ENCODE results near the gene ADAMTS18. TPM values are rescaled to one million over a fixed set of nuclear protein-coding genes. Genes with fewer than 3 reads are reported as not detected.

ADAMTS18 gene
- total RNA-seq, 1 donor = 0.27 TPM

DNA sequence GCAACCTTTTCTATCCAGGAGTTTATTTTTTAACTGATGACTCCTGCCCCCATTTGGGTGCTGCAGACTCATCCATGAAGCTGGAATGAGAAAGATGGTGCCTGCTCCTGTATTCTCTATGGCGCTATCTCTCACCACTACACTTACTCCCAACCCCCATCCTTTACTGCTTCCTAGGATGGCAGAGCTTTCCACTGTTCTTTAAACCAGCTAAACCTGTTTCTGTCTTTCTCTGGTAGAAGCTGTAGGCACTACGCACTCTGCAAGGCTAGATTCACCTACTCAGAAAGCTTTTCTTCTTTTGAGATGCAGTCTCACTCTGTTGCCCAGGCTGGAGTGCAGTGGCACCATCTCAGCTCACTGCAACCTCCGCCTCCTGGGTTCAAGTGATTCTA lies 47.0 kb downstream of the ADAMTS18 start:
- H3K4me3 ChIP-seq (ENCODE audit: low read depth, low read length) = no peak overlapping the region
- DNase-seq (ENCODE audit: low read depth) = no peak
- TF ChIP-seq, protein P1, sequence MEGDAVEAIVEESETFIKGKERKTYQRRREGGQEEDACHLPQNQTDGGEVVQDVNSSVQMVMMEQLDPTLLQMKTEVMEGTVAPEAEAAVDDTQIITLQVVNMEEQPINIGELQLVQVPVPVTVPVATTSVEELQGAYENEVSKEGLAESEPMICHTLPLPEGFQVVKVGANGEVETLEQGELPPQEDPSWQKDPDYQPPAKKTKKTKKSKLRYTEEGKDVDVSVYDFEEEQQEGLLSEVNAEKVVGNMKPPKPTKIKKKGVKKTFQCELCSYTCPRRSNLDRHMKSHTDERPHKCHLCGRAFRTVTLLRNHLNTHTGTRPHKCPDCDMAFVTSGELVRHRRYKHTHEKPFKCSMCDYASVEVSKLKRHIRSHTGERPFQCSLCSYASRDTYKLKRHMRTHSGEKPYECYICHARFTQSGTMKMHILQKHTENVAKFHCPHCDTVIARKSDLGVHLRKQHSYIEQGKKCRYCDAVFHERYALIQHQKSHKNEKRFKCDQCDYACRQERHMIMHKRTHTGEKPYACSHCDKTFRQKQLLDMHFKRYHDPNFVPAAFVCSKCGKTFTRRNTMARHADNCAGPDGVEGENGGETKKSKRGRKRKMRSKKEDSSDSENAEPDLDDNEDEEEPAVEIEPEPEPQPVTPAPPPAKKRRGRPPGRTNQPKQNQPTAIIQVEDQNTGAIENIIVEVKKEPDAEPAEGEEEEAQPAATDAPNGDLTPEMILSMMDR (IDR thresholded peaks at IDR 0.05; ENCODE audit: insufficient read depth, low read length) = no peak

DNA sequence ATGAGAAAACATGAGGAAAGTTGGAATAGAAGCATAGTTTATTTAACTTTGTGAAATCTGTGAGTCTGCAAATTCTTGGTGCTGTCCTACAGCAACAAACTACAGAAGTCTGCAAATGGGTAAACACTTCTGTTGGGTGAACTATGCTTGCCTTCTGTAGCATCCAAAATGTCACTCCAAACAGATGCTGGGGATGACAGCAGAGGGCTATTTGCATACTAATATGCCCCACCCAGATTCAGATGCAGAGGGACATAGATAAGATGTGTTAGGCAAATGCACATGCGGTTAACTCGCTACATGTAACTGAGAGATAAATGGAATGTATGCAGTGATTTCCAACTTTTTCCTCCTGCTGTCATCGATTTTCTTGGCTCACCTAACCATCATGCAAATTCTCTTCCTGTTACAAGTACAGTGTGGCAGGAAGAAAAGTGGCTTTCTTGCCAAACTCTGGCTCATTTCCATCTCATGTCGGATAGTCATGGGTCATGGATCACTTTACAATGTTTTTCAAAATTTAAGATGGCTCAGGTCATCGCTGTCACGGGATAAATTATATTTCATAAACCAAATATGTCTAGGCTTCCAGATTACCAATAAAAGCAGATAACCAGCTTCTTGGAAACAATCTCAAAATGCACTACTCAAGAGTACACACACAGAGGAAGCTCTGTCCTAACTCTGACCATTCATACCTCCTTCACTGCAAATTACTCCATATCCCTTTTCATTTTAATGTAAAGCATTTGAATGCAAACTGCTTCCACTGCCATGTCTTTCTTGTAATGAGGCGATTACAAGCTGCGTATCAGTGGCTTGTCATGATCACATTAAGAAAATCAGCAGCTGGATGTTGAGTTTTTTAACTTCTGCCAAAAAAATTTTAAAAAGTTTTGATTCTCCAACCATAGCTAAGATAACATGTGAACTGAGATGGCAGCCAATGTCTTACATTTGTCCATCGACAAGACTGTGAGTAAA lies 47.7 kb downstream of the ADAMTS18 start:
- DNase-seq (ENCODE audit: low read depth) = peak; percentile 18
- no peak overlapping the region for H3K4me3 ChIP-seq (ENCODE audit: low read depth, low read length)
- TF ChIP-seq, protein P1 (IDR thresholded peaks at IDR 0.05; ENCODE audit: insufficient read depth, low read length) = no peak

DNA sequence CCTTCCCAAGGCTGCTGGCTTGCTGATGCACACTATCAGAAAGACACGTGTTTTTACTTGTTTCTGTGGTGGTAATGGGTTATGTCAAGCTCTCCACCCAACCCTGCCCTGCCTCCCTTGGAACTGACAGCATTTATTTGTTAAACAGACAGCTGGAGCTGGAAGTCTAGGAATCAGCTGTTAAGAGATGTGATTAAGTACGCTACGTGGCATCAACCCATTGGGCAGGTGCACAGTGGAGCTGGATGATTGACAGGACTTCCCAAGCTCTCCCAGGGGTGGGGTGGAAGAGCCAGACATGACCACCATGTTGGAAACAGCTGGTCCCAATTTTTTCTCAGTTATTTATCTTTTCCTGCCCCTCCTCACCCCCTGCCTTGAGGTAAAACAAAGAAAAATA lies 49.4 kb downstream of the ADAMTS18 start:
- H3K4me3 ChIP-seq (ENCODE audit: low read depth, low read length) = no peak overlapping the region
- peak; percentile 16 for DNase-seq (ENCODE audit: low read depth)
- TF ChIP-seq, protein P1 (IDR thresholded peaks at IDR 0.05; ENCODE audit: insufficient read depth, low read length) = no peak

DNA sequence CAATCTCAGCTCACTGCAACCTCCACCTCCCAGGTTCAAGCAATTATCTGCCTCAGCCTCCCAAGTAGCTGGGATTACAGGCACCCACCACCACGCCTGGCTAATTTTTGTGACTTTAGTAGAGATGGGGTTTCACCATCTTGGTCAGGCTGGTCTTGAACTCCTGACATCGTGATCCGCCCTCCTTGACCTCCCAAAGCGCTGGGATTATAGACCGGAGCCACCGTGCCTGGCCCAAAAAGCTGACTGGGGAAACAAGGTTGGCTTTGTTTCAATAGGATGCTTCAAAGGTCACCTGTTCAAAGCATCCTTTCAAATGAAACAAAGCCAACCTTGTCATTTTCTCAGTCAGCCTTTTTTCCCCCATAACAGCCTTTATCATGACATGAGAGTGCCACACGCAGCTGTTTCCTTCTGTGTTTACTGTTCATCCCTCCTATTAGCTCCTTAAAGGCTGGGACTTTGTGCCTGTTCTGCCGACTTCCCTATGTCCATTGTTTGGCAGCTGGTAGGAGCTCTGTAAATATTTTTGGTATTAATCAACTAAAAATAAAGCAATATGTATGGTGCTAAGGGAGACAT lies 51.1 kb downstream of the ADAMTS18 start:
- TF ChIP-seq, protein P1 (IDR thresholded peaks at IDR 0.05; ENCODE audit: insufficient read depth, low read length) = no peak
- DNase-seq (ENCODE audit: low read depth) = no peak
- H3K4me3 ChIP-seq (ENCODE audit: low read depth, low read length) = no peak overlapping the region

DNA sequence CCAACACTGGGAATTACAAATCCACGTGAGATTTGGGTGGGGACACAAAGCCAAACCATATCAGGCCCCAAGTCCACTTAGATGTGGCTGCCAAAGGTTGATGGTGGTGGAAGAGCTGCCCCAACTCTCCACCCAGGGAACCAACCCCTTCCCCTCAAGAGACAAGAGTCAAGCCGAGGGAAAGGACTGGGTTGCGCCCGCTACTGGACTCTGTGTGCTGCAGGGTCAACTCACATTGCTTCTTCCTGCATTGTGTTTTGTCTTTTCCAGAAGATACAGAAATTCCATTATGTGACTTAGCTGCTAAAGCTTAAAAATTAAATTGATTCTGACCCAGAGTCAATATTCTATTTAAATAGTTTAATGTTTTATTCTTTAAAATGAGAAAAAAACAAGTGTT lies 58.5 kb downstream of the ADAMTS18 start:
- no peak overlapping the region for H3K4me3 ChIP-seq (ENCODE audit: low read depth, low read length)
- DNase-seq (ENCODE audit: low read depth) = no peak

DNA sequence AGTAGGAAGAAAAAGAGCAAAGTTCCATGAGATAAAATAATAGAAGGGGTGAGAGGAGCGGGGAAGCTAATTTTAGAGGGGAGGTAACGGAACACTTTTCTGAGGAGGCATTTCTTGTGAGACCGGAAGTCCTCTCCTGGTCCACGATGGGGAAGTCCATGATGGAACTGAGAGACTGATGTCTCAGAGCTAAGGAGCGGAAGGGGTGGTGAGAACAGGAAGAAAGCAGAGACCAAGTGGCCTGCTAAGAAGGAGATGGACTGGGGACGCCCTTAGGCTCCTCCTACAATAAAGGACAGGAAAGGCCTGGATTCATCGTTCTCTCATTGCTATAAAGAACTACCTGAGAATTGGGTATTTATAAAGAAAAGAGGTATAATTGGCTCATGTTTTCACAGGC lies 59.4 kb downstream of the ADAMTS18 start:
- TF ChIP-seq, protein P1 (IDR thresholded peaks at IDR 0.05; ENCODE audit: insufficient read depth, low read length) = no peak
- H3K4me3 ChIP-seq (ENCODE audit: low read depth, low read length) = no peak overlapping the region
- DNase-seq (ENCODE audit: low read depth) = no peak

More for the DNA sequence above, 58.5 kb downstream of the ADAMTS18 start:
- TF ChIP-seq, protein P1 (IDR thresholded peaks at IDR 0.05; ENCODE audit: insufficient read depth, low read length) = no peak

Measured in fibroblast of the aortic adventitia (primary cell).